Neural cell (in vitro differentiated cells): ENCODE results near the gene KCNMB2. TPM values are rescaled to one million over a fixed set of nuclear protein-coding genes. Genes with fewer than 3 reads are reported as not detected.

Experiments used
- H2AFZ ChIP-seq: fragments of 200-600, 300-800 bp; sonication (generic), shearing (Covaris generic); 2 replicates; pipeline ENCODE4 v1.6.0; 2014; ENCODE audit warnings: low read depth, mild to moderate bottlenecking, antibody characterized with exemption, low read length, moderate library complexity
- H3F3A ChIP-seq: fragments of 200-600 bp; shearing (Covaris generic); 2 replicates; pipeline ENCODE4 v1.6.1; 2016; ENCODE audit warnings: mild to moderate bottlenecking, moderate library complexity, mixed read lengths, antibody characterized with exemption, low read length; ENCODE audit not compliant: insufficient read depth, poor library complexity, severe bottlenecking
- H3K27ac ChIP-seq: fragments of 200-600, 300-800 bp; sonication (generic), shearing (Covaris generic); 2 replicates; pipeline ENCODE4 v1.5.1; 2014; ENCODE audit warnings: mild to moderate bottlenecking, low read length, moderate library complexity
- H3K27me3 ChIP-seq: fragments of 300-800, 200-600 bp; sonication (generic), shearing (Covaris generic); 2 replicates; pipeline ENCODE4 v1.6.0; 2014; ENCODE audit warnings: mild to moderate bottlenecking, low read depth, low read length, moderate library complexity; ENCODE audit not compliant: insufficient read depth
- H3K36me3 ChIP-seq: fragments of 300-800, 200-600 bp; sonication (generic), shearing (Covaris generic); 2 replicates; pipeline ENCODE4 v1.5.1; 2014; ENCODE audit warnings: mild to moderate bottlenecking, antibody characterized with exemption, low read length, moderate library complexity; ENCODE audit not compliant: insufficient read depth
- H3K4me2 ChIP-seq: fragments of 300-800, 200-600 bp; sonication (generic), shearing (Covaris generic); 2 replicates; pipeline ENCODE4 v1.6.0; 2014; ENCODE audit warnings: mild to moderate bottlenecking, low read length
- H3K4me3 ChIP-seq: fragments of 300-800, 200-600 bp; sonication (generic), shearing (Covaris generic); 2 replicates; pipeline ENCODE4 v1.5.1; 2014; ENCODE audit warnings: mild to moderate bottlenecking, low read length, moderate library complexity
- H3K79me2 ChIP-seq: fragments of 200-600 bp; shearing (Covaris generic); replicated peaks from 2 replicates; pipeline ENCODE4 v1.6.0; 2014; ENCODE audit warnings: mild to moderate bottlenecking, low read length, moderate library complexity; ENCODE audit not compliant: insufficient read depth
- H3K9ac ChIP-seq: fragments of 300-800, 200-600 bp; sonication (generic), shearing (Covaris generic); 2 replicates; pipeline ENCODE4 v1.6.1; 2016; ENCODE audit warnings: mild to moderate bottlenecking, low read length, mixed read lengths
- H3K9me2 ChIP-seq: fragments of 200-600 bp; shearing (Covaris generic); 2 replicates; pipeline ENCODE4 v1.6.1; 2016; ENCODE audit warnings: mild to moderate bottlenecking, low read length, mixed read lengths; ENCODE audit not compliant: insufficient read depth
- H3K9me3 ChIP-seq: fragments of 200-600, 300-800 bp; sonication (generic), shearing (Covaris generic); 2 replicates; pipeline ENCODE4 v1.6.1; 2016; ENCODE audit warnings: mild to moderate bottlenecking, mixed run types, low read length, moderate library complexity, mixed read lengths
- H4K20me1 ChIP-seq: fragments of 200-600 bp; shearing (Covaris generic); 2 replicates; pipeline ENCODE4 v1.6.1; 2016; ENCODE audit warnings: mild to moderate bottlenecking, mixed run types; ENCODE audit not compliant: insufficient read depth
- EP300 ChIP-seq: fragments of 450-650 bp; conservative IDR thresholded peaks from 2 replicates; pipeline ENCODE4 v1.6.1; 2014; ENCODE audit warnings: antibody characterized with exemption, mild to moderate bottlenecking, moderate library complexity; ENCODE audit not compliant: poor library complexity, severe bottlenecking
- EZH2 ChIP-seq: fragments of 200-600, 300-800 bp; shearing (Covaris generic), sonication (generic); IDR thresholded peaks from 2 replicates; pipeline ENCODE4 v1.6.1; 2014; ENCODE audit warnings: antibody characterized with exemption, low read length, borderline replicate concordance, mild to moderate bottlenecking; ENCODE audit not compliant: insufficient read depth, poor library complexity, severe bottlenecking
- MXI1 ChIP-seq: fragments of 450-650 bp; conservative IDR thresholded peaks from 2 replicates; pipeline ENCODE4 v1.6.1; 2014; ENCODE audit warnings: antibody characterized with exemption, mild to moderate bottlenecking; ENCODE audit not compliant: poor library complexity, severe bottlenecking
- POLR2AphosphoS5 ChIP-seq: IDR thresholded peaks from 2 replicates; pipeline ENCODE4 v1.6.1; 2012
- RAD21 ChIP-seq: fragments of 450-650 bp; conservative IDR thresholded peaks from 2 replicates; pipeline ENCODE4 v1.6.1; 2014; ENCODE audit warnings: antibody characterized with exemption, mild to moderate bottlenecking, moderate library complexity
- REST ChIP-seq: IDR thresholded peaks from 2 replicates; pipeline ENCODE4 v1.6.1; 2012; ENCODE audit warnings: borderline replicate concordance
- SMC3 ChIP-seq: fragments of 450-650 bp; conservative IDR thresholded peaks from 2 replicates; pipeline ENCODE4 v1.6.1; 2014; ENCODE audit warnings: antibody characterized with exemption, mild to moderate bottlenecking, moderate library complexity; ENCODE audit not compliant: poor library complexity
- TAF1 ChIP-seq: IDR thresholded peaks from 2 replicates; pipeline ENCODE4 v1.6.1; 2012; ENCODE audit warnings: low read depth
- polyA plus RNA-seq: library from polyadenylated mRNA; depleted of rRNA; stranded (reverse); fragments of >200 nt; gene quantifications from 2 replicates; pipeline ENCODE4 v1.2.3, GENCODE V29; 2014
- TF ChIP-seq, protein P1 (sequence below): fragments of 450-650 bp; IDR thresholded peaks from 2 replicates; pipeline ENCODE4 v1.5.1; 2014; ENCODE audit warnings: antibody characterized with exemption, mild to moderate bottlenecking, moderate library complexity; ENCODE audit not compliant: poor library complexity, severe bottlenecking

KCNMB2 gene
- polyA plus RNA-seq, 1 donor from 2014 or later: 0.93 TPM

DNA sequence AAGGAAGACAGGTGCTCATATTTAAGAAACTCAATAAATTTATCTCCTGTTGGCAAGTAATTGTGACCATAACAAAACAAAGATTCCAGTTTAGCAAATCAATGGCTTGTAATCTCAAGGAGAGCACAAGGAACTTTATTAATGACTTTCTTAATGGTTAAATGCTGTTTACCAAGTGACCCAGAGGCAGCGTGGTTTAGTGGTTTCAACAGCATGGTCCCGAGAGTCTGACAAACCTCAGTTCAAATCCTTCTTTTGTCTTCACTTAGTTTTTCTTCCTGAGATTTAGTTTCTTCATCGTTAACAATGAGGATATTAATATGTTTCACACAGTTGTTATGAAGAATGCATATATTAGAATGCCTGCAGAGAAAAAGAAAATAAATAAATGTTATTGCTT lies 212.6 kb downstream of the KCNMB2 start:
- no peak overlapping the region for H3K9ac ChIP-seq
- H3F3A ChIP-seq: no peaks in the 10 kb centered on the region
- H4K20me1 ChIP-seq: no peaks in the 10 kb centered on the region
- H3K79me2 ChIP-seq: no peaks in the 10 kb centered on the region
- no peak overlapping the region for H3K4me3 ChIP-seq
- TF ChIP-seq TAF1: no peak
- TF ChIP-seq SMC3: no peak
- no peak for TF ChIP-seq REST
- TF ChIP-seq, protein P1, sequence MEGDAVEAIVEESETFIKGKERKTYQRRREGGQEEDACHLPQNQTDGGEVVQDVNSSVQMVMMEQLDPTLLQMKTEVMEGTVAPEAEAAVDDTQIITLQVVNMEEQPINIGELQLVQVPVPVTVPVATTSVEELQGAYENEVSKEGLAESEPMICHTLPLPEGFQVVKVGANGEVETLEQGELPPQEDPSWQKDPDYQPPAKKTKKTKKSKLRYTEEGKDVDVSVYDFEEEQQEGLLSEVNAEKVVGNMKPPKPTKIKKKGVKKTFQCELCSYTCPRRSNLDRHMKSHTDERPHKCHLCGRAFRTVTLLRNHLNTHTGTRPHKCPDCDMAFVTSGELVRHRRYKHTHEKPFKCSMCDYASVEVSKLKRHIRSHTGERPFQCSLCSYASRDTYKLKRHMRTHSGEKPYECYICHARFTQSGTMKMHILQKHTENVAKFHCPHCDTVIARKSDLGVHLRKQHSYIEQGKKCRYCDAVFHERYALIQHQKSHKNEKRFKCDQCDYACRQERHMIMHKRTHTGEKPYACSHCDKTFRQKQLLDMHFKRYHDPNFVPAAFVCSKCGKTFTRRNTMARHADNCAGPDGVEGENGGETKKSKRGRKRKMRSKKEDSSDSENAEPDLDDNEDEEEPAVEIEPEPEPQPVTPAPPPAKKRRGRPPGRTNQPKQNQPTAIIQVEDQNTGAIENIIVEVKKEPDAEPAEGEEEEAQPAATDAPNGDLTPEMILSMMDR: no peak
- no peak for TF ChIP-seq EZH2
- no peak for TF ChIP-seq POLR2AphosphoS5
- TF ChIP-seq EP300: no peak
- TF ChIP-seq MXI1: no peak
- no peak for TF ChIP-seq RAD21
- no peaks in the 10 kb centered on the region for H3K27me3 ChIP-seq
- no peak overlapping the region for H2AFZ ChIP-seq
- no peaks in the 10 kb centered on the region for H3K9me3 ChIP-seq
- no peaks in the 10 kb centered on the region for H3K36me3 ChIP-seq
- no peaks in the 10 kb centered on the region for H3K9me2 ChIP-seq
- no peak overlapping the region for H3K27ac ChIP-seq
- no peak overlapping the region for H3K4me2 ChIP-seq

DNA sequence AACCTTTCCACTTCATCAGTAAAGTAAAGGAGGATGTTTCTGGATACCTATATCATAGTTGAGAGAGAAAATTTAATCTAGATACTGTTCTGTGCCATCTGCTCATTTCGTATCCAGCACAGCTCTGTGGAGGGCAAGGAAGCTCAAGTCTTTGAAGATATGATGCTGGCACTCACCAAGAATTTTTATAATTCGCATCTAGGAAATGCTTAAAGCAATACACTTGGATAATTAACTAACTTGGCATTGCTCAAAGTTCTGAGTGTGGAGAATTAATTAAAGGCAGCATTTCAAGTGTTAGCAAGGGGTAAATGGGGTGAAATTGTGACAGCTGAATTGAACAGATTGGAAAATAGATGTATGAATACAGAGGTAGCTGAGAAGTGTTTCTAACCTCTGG lies 213.2 kb downstream of the KCNMB2 start:
- Histone ChIP-seq H3K4me2 (no peak overlapping the region), H3K9me3 (no peaks in the 10 kb centered on the region), H4K20me1 (no peaks in the 10 kb centered on the region), H3F3A (no peaks in the 10 kb centered on the region), H3K4me3 (no peak overlapping the region), H3K79me2 (no peaks in the 10 kb centered on the region), H3K9me2 (no peaks in the 10 kb centered on the region), H3K36me3 (no peaks in the 10 kb centered on the region), H3K9ac (no peak overlapping the region), H3K27me3 (no peaks in the 10 kb centered on the region), H3K27ac (no peak overlapping the region), H2AFZ (no peak overlapping the region)
- TF ChIP-seq, protein P1: no peak
- TF ChIP-seq TAF1: no peak
- TF ChIP-seq MXI1: no peak
- TF ChIP-seq RAD21: no peak
- TF ChIP-seq EZH2: no peak
- TF ChIP-seq SMC3: no peak
- no peak for TF ChIP-seq POLR2AphosphoS5
- no peak for TF ChIP-seq EP300
- TF ChIP-seq REST: no peak
